ENCODE data around the gene SPG7. TPM values are rescaled to one million over a fixed set of nuclear protein-coding genes. Genes with fewer than 3 reads are reported as not detected.

SPG7 gene
- total RNA-seq, 1 experiment from 2014 or later, result 82.4 TPM

- intact Hi-C loops (cut with micrococcal nuclease), result no loop called here
- no peaks in the 10 kb centered on the region for H3K27me3 Mint-ChIP-seq (ENCODE audit: insufficient read depth, unreplicated experiment)
- peaks cover 25% of the 10 kb centered on the region for H3K4me1 Mint-ChIP-seq (ENCODE audit: insufficient read depth, unreplicated experiment)
- no TSS peak for BruUV-seq (replicated peaks)
- peaks cover 64% of the 10 kb centered on the region for H3K36me3 Mint-ChIP-seq (ENCODE audit: insufficient read depth, unreplicated experiment)
- H3K9me3 Mint-ChIP-seq (ENCODE audit: unreplicated experiment), result no peaks in the 10 kb centered on the region
- DNase-seq (ENCODE audit: unreplicated experiment), result no peak
- peak overlapping the region; percentile 49 for H3K27ac Mint-ChIP-seq (ENCODE audit: low read depth, unreplicated experiment)
- peak overlapping the region; percentile 91 for H3K4me3 Mint-ChIP-seq (ENCODE audit: unreplicated experiment)
- ChIA-PET CTCF (interaction anchor here (0.7 to 0.8 kb wide), 2 partner anchors 78 to 150 kb away, joined by 3 read pairs; no protein-coding TSS in a partner anchor), POLR2A (interaction anchor here (0.6 to 1.6 kb wide), 11 partner anchors 12 to 780 kb away, joined by 3 to 4 read pairs (median 3); partner anchors contain the start of genes CPNE7 and ZNF778)
- TF ChIP-seq, protein P1, sequence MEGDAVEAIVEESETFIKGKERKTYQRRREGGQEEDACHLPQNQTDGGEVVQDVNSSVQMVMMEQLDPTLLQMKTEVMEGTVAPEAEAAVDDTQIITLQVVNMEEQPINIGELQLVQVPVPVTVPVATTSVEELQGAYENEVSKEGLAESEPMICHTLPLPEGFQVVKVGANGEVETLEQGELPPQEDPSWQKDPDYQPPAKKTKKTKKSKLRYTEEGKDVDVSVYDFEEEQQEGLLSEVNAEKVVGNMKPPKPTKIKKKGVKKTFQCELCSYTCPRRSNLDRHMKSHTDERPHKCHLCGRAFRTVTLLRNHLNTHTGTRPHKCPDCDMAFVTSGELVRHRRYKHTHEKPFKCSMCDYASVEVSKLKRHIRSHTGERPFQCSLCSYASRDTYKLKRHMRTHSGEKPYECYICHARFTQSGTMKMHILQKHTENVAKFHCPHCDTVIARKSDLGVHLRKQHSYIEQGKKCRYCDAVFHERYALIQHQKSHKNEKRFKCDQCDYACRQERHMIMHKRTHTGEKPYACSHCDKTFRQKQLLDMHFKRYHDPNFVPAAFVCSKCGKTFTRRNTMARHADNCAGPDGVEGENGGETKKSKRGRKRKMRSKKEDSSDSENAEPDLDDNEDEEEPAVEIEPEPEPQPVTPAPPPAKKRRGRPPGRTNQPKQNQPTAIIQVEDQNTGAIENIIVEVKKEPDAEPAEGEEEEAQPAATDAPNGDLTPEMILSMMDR (IDR thresholded peaks at IDR 0.05; ENCODE audit: unreplicated experiment), result no peak
Measured at GRCh38 chr16:89563639-89564392, 55.6 kb downstream of the SPG7 start.

DNA sequence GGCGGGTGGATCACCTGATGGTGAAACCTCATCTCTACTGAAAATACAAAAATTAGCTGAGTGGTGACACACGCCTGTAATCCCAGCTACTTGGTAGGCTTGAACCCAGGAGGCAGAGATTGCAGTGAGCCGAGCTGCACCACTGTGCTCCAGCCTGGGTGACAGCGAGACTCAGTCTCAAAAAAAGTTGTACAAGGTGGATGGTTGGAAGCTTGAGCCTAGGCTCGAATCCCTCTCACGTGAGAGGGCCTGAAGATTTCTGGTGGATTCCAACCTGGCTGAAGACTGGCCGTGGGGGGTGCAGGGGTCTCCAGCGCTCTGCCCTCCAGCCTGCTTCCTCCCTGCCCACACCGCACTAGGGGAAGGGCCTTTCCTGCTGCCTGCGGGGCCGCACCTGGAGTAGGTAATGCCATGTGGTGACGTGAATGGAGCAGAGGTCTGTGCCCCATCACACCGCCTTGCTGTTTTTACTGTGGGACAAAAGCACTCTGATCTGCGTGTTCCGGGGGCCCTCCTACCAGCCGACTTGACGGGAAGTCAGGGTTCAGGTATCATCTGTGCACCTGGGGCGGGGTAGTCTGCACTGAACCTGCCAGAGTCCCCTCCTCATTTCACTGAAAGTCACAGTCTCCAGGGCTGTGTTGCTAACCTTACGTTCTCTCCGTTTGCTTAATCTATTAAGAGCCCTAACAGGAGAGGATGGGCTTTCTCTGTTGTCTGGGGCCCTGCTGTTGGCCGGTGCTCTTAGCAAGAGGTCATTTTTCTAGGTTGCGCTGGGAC lies 56.5 kb downstream of the SPG7 start:
- Mint-ChIP-seq H3K27ac (ENCODE audit: low read depth, unreplicated experiment) (peak overlapping the region; percentile 49), H3K27me3 (ENCODE audit: insufficient read depth, unreplicated experiment) (no peaks in the 10 kb centered on the region), H3K4me3 (ENCODE audit: unreplicated experiment) (peak overlapping the region; percentile 91), H3K4me1 (ENCODE audit: insufficient read depth, unreplicated experiment) (peaks cover 19% of the 10 kb centered on the region), H3K9me3 (ENCODE audit: unreplicated experiment) (no peaks in the 10 kb centered on the region), H3K36me3 (ENCODE audit: insufficient read depth, unreplicated experiment) (peaks cover 64% of the 10 kb centered on the region)
- ChIA-PET CTCF (interaction anchor here (0.8 to 1.4 kb wide), 2 partner anchors 11 to 77 kb away, joined by 3 to 4 read pairs; partner anchors contain the start of gene CPNE7), POLR2A (interaction anchor here (0.6 to 1.7 kb wide), 17 partner anchors 11 to 347 kb away, joined by 3 to 9 read pairs (median 3); partner anchors contain the start of genes CDK10, CPNE7 and ZNF778)
- TF ChIP-seq, protein P1 (IDR thresholded peaks at IDR 0.05; ENCODE audit: unreplicated experiment), result no peak
- BruUV-seq (replicated peaks), result no TSS peak
- intact Hi-C loops (cut with micrococcal nuclease), result no loop called here
- DNase-seq (ENCODE audit: unreplicated experiment), result peak; percentile 41

GRCh38 chr16:89565256-89565505 lies 57.0 kb downstream of the SPG7 start:
- peak; percentile 70 for DNase-seq (ENCODE audit: unreplicated experiment)
- no peaks in the 10 kb centered on the region for H3K9me3 Mint-ChIP-seq (ENCODE audit: unreplicated experiment)
- peak overlapping the region; percentile 49 for H3K27ac Mint-ChIP-seq (ENCODE audit: low read depth, unreplicated experiment)
- TF ChIP-seq, protein P1 (IDR thresholded peaks at IDR 0.05; ENCODE audit: unreplicated experiment), result no peak
- BruUV-seq (replicated peaks), result no TSS peak
- intact Hi-C loops (cut with micrococcal nuclease), result no loop called here
- H3K36me3 Mint-ChIP-seq (ENCODE audit: insufficient read depth, unreplicated experiment), result peaks cover 63% of the 10 kb centered on the region
- no peaks in the 10 kb centered on the region for H3K27me3 Mint-ChIP-seq (ENCODE audit: insufficient read depth, unreplicated experiment)
- ChIA-PET CTCF (interaction anchor here (1.4 to 1.5 kb wide), 2 partner anchors 10 to 77 kb away, joined by 4 to 9 read pairs; partner anchors contain the start of gene CPNE7), POLR2A (interaction anchor here (0.6 to 1.7 kb wide), 10 partner anchors 16 to 345 kb away, joined by 3 to 9 read pairs (median 4); partner anchors contain the start of genes CDK10 and SPG7)
- peaks cover 17% of the 10 kb centered on the region for H3K4me1 Mint-ChIP-seq (ENCODE audit: insufficient read depth, unreplicated experiment)
- peak overlapping the region; percentile 91 for H3K4me3 Mint-ChIP-seq (ENCODE audit: unreplicated experiment)
